G401.6 (cell line): Measurements from ENCODE around the gene CCND1.

ENCODE experiments used
- FAIRE-seq: peaks from 2 replicates; lab custom pipeline; 2012; peaks lifted over from hg19 to GRCh38; lab: Jason Lieb, UNC

CCND1 gene

DNA sequence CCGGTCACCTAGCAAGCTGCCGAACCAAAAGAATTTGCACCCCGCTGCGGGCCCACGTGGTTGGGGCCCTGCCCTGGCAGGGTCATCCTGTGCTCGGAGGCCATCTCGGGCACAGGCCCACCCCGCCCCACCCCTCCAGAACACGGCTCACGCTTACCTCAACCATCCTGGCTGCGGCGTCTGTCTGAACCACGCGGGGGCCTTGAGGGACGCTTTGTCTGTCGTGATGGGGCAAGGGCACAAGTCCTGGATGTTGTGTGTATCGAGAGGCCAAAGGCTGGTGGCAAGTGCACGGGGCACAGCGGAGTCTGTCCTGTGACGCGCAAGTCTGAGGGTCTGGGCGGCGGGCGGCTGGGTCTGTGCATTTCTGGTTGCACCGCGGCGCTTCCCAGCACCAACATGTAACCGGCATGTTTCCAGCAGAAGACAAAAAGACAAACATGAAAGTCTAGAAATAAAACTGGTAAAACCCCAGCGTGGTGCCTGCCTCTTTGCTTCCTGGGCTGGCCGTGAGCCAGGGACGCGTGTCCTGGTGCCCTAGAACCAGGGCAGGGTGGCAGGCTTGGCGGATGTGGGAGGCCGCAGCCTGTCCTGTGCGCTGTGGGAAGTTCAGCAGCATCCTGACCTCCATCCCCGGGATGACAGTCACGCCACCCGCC lies 13.2 kb downstream of the CCND1 start:
- FAIRE-seq = no peak

DNA sequence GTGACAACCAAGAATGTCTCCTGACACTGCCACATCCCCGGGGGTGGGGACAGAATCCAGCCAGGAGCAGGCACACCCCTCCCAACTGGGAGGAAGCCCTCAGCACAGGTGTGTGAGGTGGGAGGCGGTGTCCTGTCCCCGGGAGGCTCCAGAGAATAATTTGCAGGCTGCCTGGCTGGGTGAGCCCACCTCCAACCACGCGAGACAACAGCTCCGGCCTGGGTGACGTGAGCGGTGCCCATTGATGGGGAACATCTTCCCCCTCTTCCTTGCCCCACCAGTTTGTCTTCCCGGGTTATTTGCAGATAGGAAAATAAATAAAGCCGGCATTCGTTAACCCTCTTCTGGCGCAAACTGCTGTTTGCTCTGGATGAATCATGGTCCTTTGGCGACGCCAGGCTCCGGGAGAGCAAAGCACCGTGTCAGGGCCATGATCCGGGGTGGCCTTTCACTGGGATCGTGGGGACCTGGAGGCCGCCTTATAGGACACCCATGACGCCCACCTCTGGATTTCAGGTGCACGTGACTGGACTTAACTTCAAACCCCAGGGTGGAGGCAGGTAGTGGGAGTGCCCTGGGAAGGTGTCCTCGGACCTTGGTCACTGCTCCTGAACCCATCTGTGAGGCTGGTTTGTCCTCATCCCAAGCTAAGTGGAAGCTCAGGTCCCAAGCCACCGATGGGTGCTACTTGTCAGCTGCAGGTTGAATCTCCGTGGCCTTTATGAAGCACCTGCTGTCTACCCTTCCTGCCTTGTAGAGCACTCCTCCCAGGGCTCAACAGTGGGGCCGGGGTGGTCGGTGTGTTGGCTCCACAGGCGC lies 13.9 kb downstream of the CCND1 start:
- no peak for FAIRE-seq

DNA sequence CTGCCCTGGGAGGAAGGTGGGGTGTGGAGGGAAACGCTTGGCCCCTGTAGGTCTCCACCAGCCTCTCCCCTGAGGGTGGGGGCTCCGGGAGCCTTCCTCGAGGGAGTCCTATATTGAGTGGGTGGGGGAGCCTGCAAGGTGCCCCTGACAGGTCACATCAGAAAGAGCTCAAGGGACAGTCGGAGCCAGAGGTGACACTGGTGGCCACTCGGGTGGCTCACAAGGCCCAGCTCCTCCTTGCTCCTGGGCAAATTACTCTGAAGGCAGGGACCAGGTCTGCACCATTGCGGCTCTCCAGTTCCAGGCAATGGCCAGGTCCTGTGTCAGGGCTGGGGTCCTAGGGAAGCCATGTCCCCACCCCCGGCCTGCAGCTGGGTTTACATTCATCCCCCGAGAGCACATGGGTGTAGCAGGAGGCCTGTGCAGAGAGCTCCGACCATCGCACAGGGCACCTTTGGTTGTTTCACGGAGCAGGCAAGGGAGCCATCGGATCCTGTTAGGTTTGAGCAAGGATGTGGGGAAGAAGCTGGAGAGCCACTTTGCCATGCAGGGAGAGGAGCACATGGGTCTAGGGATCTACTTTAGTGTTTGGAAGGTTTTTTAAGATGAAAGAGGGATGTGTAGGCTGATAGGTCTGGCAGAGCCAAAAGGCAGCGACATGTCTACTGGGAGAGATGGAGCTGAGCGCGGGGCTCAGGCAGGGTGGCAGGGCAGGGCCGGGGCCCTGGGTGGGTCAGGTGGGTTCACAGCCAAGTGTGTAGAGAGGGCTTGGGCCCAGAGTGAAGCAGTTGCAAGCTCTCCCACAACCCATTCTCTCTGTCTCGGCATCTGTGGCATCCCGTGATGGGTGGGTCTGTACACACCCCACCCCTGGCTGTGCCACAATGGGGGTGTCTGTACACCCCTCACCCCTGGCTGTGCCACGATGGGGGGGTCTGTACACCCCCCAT lies 14.8 kb downstream of the CCND1 start:
- FAIRE-seq = no peak

DNA sequence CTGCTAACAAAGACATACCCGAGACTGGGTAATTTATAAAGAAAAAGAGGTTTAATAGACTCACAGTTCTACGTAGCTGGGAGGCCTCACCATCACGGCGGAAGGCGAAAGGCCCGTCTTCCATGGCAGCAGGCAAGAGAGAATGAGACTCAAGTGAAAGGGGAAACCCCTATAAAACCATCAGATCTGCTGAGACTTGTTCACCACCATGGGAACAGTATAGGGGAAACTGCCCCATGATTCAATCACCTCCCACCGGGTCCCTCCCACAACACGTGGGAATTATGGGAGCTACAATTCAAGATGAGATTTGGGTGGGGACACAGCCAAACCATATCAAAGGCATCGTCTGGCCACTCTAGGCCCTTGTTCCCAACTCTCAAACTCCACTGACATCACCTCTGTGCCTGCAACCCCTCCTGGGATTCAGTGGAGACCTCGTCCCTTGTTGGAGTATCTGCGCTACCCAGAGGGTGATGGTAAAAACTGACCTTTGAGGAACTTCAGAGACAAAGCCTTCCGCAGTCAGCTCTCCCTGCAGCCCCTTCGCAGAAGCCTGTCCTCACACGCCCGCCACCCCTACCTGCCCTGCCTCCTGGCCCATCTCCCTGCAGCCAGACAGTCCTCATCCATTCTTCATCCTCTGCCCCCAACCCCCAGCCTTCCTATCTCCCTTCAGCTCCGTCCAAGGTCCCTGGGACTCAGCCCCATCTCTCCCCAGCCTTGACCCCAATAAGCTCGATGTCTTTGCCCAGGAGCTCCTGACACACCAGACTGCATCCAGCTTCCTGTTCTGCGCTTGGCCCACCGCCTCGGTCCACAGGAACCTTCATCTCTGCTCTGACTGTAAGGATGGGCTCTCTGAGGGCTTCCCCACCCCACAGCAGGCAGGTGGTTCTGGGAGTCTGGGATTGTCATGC lies 15.8 kb downstream of the CCND1 start:
- FAIRE-seq = no peak

DNA sequence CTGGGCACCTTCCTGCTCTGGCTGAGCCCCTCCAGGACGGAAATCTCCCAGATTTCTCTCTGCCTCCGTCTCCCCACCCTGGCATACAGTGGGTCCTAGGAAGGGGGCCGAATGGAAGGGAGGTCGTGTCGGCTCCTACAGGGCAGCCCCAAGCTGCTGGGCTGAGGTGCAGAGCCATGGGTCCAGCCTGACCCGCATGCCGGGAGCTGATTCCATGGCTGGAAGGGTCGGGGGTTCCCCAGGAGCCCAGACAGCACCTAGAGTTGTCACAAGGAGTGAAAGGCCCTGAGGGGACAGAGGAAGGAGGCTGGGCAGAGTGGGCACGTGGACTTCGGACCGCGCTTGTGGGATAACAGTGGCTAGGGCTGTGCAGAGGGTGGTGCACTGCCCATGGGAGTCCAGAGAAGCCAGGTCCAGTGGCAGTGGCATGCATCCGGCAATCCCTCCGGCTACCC lies 16.5 kb downstream of the CCND1 start:
- FAIRE-seq = no peak

DNA sequence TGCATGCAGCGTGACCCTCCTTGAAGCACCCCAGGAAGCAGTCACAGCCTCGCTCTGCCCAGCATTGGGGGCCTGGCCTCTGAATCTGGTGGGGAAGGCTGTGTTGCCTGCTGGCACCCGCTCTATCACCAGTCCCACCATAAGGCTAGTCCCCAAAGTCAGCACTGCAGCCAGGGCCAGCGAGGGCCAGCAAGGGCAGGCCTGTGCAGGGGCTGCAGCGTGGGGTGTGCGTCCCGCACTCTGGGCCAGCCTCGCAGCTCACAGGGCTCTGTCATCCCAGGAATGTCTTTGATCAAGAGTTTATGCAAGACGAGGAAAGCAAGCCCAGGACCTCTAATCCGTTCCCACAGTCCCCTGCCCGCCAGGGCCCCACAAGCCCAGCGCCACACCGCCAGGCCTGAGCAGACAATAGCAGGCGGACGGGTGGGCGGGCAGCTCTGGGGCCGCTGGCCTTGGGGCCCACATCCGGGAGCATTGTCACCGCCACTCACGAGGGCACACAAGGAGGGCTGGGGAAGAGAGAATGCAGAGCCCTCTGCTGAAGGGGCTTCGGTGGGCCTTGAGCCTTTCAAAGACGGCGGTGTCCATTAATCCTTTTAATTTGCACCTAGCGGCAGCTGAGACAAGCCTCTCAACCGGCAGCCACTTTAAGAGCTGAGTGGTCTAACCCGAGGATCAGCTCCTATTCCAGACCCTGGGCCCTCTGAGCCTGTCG lies 17.1 kb downstream of the CCND1 start:
- FAIRE-seq = no peak

DNA sequence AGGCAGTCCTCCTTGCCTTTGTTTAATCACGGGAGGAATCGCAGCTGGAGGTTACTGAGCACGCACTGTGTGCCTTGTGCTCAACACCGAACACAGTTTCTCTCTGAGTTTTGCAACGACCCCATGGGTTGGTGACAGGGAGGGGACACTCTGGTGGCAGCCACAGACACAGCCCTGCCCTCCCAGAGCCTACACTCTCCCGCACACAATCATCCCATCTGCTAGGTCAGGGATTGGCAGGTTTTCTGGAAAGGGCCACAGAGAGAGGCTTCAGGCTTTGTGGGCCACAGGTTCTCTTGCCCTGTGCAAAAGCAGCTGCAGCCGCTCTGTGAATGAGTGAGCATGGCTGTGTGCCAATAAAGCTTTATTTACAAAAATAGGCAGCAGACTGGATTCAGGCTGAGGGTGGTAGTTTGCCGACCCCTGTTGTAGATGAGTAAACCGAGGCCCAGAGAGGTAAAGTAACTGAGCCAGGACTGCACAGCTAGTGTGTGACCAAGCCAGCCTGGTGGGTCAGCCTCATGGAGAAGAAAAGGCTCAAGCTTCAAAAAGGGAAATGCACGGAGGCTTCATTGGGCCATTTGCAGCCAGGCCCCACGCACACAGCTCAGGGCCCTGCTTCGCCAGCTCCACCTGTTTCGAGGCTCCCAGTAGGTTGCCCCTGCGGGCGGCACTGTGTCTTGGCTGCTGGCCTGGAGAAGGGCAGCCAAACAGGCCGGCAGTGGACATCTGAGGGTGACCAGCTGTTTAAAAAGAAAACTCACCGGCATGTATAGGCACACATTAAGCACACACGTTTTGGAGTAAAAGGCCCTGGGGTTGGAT lies 17.9 kb downstream of the CCND1 start:
- no peak for FAIRE-seq

DNA sequence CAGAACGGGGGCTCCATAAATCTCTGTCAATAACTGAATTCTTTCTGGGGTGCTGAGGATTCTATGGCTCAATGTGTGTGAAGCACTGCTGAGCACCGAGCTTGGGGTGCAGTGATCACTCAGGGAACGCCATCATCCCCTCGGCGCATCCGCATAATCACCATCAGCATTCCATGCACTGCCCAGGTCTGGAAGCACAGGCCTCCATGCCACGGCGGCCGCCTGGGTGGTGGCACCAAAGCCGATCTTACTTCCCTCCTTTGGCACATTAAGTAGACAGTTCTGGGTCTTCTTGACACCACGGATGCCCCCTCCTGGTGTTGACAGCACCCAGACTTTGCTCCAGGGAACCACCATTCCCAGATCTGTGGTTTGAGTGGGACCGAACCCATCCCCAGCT lies 18.6 kb downstream of the CCND1 start:
- FAIRE-seq = no peak

DNA sequence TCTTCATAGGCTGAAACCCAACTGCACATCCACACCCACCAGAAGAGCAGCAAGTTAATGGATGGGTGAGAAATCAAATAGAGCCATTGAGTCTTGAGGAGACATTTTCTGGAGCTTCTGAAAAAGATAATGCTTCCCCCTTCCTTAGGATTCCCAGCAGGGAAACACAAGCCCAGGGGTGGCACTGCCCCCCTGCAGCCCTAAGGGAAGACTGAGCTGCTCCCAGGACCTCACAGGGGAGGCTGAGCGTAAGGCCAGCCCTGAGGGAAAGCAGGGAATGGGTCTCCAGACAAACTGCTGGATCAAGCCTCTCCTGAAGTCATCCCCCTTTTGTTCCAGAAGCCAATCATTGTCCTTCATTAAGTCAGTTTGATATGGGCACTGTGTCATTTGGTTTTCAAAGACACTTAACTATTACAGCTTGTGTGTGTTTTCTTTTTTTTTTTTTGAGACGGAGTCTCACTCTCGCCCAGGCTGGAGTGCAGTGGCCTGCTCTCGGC lies 19.1 kb downstream of the CCND1 start:
- no peak for FAIRE-seq

DNA sequence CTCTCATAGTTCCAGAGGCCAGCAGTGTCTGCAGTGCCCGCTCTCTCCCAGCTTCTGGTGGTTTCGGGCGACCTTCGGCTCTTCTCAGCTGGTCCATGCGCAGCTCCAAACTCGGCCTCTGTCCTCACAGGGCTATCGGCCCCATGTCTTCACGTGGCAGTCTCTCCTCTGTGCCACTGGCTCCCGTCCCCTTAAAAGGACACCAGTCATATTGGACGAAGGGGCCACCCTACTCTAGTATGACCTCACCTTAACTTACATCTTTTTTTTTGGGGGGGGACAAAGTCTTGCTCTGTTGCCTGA lies 20.4 kb downstream of the CCND1 start:
- no peak for FAIRE-seq

DNA sequence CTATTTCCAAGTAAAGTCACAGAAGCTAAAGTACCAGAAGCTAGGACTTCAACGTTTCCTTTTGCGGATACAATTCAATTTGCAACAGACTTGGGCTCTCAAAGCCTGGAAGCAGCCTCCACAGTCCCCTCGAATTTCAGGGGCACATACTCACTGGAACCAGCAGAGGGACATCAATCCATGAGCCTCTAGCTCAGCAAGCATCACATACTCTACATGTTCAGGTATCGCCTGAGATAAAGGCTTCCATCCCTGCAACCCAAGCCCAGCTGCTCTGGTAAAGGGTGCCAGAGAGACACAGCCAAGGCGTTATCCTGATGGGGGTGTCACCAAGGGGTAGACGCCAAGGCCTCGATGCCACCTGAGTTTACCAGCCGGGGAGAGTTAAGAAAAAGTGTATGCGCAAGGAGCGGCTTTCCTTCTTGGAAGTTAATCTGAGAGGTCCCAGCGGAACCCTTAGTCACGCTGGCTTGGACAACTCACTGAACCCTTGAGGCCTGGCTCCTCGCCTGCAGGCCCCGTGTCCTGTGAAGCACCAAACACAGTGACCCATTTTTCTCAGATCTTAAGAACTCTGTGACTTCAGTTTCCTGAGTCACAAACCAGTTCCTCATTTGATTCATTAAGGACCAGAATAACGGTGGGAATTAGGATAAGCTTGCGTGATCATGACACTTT lies 21.2 kb downstream of the CCND1 start:
- FAIRE-seq = no peak

DNA sequence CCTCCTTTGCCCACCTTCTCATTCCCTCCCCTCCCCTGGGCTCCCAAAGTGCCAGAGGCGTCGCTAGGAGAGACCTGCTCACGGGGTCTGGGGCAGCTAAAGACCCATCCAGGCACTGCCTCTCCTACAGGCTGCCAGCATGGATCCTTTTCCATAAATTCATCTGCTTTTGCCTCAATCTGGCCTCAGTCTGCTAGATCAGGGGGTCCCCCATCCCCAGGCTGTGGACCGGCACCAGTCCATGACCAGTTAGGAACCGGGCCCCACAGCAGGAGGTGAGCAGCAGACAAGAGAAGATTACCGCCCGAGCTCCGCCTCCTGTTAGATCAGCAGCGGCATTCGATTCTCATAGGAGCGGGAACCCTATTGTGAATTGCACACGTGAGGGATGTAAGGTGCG lies 21.9 kb downstream of the CCND1 start:
- FAIRE-seq = no peak

DNA sequence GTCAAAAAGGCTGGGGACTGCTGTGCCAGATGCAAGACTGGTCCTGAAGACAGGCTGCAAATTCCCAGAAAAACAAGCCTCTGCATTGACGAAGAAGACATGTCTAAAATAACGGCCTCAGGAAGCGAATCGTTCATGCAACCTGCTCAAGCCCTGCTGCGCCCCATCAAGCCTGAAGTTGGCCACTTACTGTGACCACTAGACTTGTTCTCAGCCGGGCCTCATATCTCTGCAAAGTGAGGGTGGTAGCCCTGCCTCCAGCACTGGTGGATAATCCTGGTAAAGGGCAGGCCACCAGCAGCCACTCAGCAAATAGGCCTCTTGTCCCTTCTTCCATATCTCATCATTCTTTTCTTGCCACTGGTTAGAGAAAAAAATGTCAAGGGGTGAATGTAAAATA lies 22.4 kb downstream of the CCND1 start:
- FAIRE-seq = no peak

DNA sequence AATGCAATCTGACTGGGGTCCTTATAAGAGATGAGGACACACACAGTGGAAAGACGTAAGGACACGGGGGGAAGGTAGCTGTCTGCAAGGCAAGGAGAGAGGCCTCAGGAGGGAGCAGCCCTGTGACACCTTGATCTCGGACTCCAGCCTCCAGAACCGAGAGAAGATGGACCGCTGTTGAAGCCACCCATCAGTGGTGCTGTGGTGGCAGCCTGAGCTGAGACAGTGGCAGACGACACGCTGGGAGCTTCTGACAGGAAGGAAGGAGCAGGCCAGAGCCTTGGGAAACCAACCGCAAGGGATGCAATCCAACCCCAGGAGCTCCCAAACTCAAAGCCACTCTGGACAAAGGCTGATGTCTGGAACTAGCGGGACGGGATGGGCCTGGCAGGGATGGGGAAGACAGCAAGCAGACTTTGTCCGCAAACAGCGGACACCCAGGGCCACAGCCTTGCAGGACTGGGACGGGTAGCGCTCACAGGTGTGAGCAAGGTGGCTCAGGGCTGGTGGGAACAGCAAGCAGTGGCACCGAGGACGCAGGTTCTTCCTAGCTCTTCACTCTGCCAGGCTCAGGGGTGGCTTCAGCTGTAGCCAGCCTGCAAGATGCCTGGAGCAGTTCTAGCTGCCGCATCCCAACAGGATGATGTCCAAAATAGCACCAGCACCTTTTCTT lies 23.3 kb downstream of the CCND1 start:
- no peak for FAIRE-seq

DNA sequence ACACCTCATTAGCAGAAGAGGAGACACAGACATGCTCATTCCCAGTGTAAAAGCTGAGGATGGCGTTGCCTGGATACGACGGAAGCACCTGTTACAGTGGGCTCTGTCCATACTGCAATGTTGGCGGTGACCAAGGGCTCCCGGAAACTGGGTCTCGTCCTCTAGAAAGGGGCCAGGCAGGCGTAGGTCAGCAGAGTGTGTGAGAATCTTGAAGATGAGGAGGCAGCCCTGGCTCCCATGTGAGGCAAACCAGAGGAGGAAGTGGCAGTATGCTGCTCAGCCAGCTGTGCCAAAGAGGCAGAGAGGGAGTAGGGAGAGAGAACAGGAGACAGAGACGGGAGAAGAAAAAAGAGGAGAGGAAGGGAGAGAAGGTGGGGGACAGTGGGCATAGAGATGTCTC lies 23.9 kb downstream of the CCND1 start:
- no peak for FAIRE-seq

DNA sequence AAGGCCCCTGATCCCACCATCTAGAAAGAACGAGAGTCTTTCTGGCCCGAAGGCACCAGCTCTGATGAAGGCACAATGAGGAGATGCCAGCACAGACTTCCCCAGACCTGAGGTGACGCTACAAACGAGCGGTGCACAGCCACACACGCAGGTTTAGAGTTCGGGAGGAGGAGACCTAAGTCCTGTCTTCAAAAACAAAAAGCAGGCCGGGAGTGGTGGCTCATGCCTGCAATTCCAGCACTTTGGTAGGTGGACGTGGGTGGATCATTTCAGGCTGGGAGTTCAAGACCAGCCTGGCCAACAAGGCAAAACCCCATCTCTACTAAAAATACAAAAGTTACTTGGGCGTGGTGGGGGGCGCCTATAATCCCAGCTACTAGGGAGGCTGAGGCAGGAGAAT lies 24.7 kb downstream of the CCND1 start:
- no peak for FAIRE-seq

DNA sequence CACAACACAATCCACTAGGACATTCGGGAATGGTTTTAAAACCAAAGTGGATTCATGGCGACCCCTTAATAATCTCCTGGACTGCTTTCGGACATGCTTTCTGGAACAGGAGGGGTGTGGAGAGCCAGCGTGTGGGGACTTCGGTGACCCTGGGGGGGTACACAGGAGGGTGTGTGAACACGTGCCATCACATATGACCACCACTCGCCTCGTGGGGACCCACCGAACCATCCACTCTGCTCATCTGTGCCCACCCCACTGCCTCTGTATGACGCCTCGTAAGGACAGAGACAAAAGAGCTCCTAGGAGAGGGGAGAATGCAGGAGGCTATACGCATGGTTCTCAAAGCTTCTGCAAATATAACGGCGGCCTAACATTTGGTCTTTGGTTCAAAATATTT lies 25.3 kb downstream of the CCND1 start:
- no peak for FAIRE-seq

DNA sequence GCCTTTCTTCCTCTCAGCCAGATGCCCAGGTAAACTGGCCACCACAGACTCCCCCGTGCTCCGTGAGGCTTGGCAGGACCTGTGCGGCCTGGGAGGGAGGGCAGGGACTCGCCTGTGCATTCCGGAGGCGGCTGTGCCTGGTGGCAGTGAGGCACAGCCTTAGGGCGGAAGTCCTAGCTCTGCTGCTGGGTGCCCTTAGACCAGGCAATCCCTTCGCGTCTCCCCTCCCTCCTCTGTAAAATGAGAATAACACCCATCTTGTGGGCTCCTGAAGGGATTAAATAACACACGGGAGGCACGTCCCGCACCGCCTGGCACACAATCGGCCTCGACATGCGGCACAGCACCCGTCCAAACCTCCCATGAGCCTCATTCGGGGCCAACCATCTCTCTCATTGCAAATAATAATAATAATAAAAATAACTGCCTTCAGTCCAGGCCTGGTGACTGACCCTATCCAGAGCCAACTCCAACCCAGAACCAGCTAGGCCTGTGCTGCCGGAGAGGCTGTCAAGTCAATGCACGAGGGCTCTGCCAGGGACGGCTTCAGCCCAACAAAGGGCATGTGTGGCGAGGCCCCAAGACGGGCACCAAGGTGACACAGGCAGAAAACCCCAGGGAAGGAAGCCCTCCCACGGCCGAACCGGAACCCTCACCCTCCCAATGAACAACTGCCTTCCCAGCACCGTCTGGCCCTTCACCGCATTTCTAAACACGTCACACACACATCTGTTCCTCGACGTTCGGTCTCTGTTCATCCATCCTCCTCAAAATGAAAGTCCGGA lies 26.0 kb downstream of the CCND1 start:
- FAIRE-seq = no peak
